ENCODE data around the gene UBA1.

The UBA1 gene

DNA sequence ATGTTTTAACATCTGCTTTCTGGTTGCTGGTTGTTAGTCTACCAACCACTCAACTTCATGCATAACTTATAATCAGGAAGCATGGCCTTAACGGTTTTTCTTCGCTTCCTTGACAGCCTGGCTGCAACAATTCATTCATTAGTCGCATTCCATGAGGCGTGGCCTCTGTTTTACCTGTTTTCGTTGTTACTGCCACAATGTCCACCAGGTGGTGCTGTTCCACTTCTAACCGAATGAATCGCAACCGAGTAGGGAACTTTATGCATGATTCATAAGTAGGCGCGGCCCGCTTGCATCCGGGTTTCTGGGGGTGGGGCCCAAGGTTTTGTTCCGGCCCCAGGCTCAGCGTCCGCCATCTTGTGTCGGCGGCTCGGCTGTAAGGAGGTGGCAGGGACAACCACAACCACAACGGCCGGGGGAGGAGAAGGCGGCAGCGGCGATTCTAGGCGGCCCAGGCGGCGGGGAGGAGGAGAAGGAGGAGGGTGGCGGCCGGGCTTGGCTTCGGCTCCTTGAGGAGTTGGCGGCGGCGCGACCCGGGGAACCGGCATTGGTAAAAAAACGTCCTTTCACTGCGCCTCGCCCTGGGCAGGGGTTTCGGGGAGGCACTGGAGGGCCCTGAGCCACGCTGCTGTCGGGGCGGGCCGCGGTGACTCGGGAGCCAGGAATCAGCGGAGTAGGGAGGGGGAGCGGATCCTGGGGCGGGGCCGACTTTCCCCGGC lies at the start of gene UBA1:
Gene UBA1, plus strand, starts transcription at position 355 of the 719 bp plus-strand sequence. CDS start 4,974 bp downstream, outside the sequence.
- DNase-seq (ENCODE audit: low read depth): peak; percentile 92

DNA sequence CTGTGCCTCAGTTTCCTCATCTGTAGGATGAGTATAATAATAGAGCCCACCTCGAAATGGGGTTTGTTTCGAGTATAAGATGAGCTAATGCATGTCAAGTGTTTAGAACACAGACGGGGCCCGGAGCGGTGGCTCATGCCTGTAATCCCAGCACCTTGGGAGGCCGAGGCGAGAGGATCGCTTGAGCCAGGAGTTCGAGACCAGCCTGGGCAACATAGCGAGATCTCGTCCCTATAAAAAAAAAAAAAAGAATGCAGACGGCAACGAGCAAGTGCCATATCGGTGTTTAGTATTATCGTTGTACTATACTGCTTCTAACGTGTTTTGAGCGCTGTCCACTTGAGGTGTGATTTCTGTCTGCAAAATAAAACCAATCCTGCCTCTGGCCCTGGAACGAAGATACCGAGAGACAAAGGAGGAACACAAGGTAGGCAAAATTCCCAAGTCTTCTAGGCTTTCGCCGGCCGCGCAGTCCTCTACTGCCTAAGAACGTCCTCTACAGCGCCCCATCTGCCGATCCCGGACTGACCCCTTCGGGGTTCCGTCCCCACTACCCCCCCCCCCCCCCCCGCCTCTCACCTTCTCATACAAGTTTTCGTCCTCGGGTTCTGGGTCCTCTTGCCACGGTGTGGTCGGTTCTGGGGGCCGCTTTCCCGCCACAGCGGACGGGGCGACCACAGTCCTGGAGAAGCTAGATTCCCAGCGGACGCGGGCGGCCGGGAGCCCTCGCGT lies 49.6 kb upstream of the UBA1 start:
- DNase-seq (ENCODE audit: low read depth): peak; percentile 51

DNA sequence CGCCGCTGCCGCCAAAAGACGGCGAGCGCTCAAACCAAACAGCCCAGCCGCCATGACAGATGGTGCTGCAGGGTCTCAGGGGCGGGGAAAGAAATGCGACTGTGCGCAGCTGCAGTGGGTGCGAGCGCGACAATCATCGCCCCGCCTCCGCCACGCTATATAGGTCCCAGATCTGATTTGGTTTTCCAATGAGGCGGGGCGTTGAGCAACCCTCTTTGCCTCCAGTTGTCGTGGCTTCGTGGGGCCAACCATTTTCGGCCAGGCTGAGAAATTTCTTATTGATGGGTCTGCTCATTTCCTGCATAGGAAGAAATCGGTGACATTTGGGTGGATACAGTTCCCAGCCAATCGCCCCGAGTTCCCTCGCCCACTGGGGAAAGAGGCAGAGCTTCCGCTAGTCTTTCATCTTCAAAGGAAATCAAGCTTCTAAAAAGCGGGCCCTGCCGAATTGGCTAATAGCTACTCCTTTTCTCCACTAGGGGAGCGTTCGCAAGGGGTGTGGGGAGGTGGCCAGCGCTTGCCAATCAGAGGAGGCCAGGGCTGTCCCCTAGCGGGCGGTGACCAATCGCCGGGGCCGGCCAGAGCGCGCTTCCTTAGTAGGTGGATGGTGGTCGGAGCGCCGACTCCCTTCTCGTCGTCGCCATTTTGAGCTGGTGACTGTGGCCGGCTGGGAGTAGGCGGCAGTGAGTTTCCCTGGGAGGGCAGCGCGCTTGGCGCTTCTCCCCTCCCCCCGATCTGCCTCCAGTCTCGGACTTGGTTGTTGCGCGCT lies 48.8 kb upstream of the UBA1 start, which contains the start of the genes NDUFB11 and RBM10:
Gene NDUFB11, minus strand, starts transcription at position 77 of the 769 bp plus-strand sequence. Its CDS starts 23 bp downstream, at position 54.
Gene RBM10, plus strand, starts transcription at position 596 of the 769 bp plus-strand sequence. CDS start 2,261 bp downstream, outside the sequence.
- peak; percentile 95 for DNase-seq (ENCODE audit: low read depth)

DNA sequence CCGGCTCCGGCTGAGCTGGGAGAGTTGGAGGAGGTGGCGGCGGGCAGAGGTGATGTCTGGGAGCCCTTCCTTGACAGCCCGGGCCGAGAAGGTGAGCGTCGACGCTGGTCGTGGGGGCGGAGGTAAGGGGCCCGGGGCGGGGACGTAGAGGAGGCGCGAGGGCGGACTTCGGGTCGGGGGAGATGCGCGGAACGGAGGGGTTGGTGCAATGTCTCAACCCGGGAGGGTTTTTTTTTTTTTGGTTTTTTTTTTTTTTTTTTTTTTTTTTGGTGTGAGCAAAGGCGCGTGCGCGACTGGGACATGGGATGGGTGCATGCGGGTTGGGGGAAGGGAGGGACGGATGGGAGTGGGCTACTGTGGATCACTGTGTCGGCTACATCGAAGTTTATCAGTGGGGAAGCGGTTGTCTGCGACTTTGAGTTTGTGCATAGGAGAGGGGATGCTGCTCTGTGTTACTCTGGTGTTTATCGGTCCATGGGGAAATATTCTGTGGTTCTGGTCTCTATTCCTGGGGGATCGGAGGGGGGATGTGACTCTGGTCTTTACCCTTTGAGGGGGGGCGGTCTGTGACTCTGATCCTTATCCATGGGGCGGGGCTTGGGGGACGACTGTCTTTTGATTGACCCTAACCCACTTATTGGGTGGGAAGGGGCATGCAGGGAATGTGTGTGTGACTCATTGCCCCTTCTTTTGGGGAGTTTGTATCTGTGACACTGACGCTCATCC lies 48.1 kb upstream of the UBA1 start:
- DNase-seq (ENCODE audit: low read depth): no peak

DNA sequence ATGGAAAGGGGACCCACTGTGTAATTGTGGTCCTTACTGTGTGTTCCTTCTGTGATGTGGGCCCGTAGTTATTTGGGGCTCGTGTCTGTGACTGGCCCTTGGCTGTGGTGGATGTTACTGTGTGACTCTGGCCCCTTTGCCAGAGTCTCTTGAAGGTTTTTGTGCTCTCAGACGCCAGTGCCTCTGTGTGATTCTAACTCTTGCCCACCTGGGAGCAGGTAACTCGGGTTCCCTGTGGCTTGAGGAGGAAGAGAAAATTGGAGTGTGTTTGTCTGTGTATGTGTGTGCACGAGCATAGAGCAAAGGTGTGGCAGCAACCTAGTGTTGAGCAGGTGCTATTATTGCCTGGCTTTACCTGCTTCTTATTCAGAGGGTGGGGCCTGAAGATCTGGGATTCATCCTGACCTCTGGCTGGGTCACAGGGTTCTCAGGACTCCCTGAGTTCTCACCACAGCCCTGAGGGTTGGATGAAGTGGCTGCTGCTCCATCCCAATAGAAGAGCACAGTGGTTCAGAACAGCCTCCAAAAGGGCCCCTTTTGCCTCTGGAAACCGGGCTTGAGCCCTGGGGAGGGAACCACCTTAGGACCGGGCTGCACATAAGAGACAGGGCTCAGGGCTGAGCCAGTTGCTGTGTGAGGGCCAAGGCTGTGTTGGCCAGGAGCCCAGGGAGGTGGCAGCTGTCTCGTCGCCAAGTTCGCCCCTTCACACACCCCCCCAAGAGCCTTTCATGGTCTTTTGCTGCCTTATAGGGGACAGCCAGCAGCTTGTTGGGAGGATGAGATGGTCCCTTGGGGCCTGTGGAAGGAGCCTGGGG lies 47.3 kb upstream of the UBA1 start:
- peak; percentile 7 for DNase-seq (ENCODE audit: low read depth)

DNA sequence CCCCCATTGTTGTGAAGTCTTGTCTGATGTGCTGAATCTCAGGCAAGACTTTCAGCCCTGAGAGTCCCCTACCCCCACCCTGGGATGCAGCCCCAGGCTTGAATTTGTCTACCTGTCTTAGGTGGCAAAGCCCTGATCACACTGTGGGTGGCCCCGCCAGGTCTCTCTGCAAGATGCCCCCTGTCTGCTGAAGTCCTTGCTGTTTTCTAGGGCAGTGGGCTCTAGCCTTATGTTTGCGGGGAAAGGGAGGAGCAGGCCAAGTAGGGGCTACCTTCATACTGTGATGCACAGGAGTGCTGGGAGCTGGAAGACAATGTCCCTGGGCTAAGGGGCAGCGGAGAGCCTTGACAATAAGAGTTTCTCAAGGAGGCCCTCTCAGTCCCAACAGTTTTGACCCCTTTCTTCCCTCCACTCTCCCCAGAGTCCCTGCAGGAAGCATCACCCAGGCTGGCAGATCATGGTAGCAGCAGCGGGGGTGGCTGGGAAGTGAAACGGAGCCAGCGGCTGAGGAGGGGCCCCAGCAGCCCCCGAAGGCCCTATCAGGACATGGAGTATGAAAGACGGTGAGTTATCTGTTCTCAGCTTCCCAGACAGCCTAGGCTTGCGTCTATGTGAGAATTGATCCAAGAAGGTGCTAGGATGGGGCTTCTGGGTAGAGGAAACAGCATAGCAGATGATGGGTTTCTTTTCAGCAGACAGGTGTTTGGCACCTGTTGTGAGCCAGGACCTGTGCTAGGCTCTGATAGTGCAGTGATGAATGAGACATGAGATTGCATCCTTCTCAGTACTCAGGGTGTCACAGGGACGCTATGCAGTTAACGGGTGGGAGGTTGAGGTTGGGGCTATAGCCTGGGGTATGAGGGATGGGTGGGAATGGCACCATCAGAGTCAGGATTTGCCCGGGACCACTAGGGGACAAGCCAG lies 46.4 kb upstream of the UBA1 start:
- DNase-seq (ENCODE audit: low read depth): no peak

DNA sequence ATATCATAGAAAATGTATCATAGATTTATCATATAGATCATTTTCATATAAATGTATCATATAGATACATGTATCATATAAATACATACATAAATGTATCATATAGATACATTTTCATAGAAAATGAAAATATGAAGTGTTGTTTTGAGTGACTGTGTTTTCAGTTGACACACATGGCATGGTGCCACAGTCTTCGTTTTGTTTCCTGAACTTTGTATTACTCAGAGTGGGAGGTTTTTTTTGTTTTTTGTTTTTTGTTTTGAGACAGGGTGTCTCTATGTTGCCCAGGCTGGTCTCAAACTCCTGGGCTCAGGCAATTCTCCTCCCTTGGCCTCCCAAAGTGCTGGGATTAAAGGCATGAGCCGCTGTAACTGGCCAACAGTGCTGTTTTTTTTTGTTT lies 44.7 kb upstream of the UBA1 start:
- DNase-seq (ENCODE audit: low read depth): no peak

DNA sequence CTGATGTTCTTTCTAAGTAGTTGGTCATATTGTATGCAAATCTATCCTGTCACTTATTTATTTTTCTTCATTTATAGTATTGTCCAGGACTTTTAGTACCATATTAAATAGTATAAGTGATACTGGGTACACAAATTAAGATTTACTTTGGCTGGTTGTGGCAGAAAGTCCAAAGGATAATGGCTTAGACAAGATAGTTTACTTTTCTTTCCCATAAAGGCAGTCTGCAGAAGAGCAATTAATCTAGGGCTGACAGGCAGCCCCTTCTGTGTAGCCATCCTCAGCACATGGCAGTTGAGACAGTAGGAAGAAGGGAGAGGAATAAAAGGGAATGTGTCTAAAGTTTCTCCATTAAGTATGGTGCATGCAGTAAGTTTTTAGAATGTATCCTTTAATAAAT lies 42.2 kb upstream of the UBA1 start:
- no peak for DNase-seq (ENCODE audit: low read depth)

DNA sequence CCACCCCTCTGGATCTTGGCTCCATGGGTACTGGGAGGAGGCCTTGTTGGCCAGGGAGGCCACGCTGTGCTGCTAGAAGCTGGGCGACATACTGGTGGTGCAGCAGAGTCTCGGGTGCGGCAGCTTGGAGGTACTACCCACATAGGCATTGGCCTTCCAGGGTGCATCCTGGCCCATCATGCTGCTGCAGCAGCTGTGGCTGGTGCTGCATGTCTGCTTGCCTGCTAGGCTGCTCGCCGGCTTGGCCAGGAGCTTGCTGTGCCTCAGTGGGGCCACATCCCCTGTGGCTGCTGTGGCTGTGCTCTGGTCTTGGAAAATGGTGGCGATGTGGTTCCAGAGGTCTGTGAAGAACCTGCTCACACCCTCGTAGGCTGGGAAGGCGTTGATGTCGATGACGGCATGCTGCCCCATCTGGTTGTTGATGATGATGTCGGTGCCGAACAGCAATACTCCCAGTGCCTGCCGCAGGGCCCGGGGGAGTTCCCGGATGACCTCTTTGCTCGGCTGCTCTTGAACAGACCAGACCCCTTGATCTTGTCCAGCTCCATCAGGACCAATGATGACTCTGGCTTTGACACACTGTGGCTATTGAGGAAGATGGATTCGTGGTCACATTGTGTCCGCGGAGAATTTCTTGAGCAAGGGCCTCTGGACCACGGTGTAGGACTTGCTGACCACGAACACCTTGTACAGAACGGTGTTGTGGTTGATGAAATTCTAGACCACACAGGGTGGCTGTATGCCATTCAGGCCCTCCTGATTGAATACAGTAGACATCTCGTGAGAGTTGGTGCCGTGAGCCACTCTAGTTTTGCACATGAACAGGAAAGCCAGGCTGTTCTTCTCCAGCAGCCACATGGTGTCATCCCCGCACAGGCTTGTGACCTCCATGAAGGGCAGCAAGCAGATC lies 36.8 kb upstream of the UBA1 start:
- no peak for DNase-seq (ENCODE audit: low read depth)

DNA sequence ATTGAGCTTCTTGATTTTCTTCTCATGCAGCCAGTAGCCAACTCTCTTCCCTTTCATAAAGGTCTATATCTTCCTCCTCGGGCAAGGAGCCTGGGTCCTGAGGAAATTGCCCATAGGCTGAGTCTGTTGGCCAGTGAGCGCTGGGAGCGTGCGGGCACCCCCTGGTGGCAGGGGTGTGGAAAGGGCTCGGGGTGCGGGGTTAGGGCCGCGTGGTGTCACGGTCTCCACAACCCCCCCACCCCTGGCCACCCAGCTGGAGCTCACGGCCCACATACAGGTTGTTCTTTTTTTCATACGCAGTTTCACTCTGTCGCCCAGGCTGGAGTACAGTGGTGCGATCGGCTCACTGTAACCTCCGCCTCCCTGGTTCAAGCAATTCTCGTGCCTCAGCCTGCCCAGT lies 35.5 kb upstream of the UBA1 start:
- no peak for DNase-seq (ENCODE audit: low read depth)

DNA sequence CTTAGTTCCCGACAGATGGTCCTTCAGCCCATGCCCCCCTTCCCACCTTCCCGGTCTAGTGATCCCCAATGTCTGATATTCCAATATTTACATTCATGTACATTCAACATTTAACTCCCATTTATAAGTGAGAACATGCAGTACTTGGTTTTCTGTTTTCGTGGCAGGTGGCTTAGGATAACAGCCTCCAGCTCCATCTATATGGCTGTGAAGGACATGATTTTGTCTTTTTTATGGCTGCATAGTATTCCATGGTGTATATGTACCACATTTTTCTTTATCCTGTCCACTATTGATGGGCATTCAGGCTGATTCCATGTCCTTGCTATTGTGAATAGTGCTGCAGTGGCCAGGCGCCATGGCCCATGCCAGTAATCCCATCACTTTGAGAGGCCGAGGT lies 34.8 kb upstream of the UBA1 start:
- no peak for DNase-seq (ENCODE audit: low read depth)

DNA sequence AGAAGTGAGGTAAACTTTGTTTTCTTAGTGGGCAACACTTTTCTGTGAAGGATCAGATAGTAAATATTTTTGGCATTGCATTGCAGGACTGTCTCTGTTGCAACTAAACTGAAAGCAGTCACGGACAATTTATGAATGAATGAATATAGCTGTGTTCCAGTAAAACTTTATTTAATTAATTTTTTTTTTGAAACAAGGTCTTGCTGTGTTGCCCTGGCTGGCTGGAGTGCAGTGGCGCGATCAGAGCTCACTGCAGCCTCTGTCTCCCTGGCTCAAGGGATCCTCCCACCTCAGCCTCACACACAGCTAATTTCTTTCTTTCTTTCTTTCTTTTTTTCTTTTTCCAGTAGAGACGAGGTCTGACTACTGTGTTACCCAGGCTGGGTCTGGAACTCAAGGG lies 32.8 kb upstream of the UBA1 start:
- no peak for DNase-seq (ENCODE audit: low read depth)

DNA sequence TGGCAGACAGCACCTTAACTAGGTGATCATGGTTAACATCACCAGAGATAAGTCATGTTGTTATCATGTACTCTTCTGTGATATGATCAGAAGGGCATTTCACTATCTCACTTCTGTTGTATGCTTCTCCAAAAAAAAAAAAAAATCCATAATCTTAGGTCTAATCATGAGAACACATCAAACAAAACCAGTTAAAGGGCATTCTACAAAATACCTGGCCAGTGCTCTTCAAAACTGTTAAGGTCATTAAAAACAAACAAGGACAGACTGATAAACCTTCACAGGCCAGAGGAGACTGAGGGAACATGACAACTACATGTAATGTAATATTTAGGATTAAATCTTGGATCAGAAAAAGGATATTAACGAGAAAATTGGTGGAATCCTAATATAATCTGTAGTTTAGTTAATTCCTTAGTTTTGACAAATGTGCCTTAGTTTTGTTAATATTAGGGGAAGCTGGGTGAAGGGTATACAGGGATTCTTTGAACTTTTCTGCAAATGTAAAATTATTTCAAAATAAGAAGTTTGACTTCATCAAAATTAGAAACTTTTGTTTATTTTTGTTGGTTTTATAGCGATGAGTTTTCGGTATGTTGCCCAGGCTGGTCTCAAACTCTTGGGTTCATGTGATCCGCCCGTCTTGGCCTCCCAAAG lies 30.6 kb upstream of the UBA1 start:
- no peak for DNase-seq (ENCODE audit: low read depth)

DNA sequence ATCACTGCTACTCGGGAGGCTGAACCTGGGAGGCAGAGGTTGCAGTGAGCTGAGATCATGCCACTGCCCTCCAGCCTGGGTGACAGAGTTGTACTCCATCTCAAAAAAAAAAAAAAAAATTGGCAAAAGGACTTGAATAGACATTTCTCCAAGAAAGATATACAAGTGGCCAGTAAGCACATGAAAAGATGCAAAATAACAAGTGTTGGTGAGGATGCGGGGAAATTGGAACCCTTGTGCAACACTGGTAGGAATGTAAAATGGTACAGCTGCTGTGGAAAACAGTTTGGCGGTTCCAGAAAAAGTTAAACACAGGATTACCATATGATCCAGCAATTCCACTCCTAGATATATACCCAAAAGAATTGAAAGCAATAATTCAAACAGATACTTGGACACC lies 29.2 kb upstream of the UBA1 start:
- DNase-seq (ENCODE audit: low read depth): no peak

DNA sequence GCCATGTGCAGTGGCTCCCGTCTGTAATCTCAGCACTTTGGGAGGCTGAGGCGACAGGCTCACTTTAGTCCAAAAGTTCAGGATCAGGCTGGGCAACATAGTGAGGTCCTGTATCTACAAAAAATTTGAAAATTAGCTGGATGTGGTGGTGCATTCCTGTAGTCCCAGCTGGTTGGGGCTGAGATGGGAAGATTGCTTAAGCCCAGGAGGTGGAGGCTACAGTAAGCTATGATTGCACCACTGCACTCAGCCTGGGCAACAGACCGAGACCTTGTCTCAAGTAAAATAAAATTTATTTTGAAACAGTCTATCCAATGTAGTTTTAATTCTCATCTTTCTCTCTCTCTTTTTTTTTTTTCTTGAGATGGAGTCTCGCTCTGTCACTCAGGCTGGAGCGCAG lies 27.5 kb upstream of the UBA1 start:
- peak; percentile 10 for DNase-seq (ENCODE audit: low read depth)

DNA sequence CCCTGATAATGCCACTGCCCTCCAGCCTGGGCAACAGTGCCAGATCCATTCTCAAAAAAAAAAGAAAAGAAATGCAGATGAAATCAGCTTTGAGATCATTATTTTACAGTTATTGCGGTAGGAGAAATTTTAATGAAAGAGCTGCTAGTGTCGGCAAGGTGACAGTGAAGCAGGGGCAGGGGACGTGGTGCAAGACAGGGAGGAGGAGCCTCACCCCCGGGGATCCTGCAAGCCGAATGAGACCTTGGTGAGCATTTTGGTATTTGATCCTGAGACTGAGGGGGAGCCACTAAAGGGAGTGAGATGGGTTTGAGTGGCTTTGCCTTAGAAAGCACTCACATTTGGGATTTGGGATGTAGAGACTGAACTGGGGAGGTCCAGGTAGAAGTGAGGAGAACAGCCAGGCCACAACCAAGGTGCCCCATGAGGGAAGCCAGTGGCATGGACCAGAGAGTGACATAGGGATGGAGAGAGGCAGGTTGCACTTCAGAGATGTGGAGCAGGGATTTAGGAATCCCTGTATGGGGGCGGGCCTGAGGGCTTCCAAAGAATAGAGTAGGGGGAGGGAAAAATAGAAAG lies 25.0 kb upstream of the UBA1 start:
- no peak for DNase-seq (ENCODE audit: low read depth)

DNA sequence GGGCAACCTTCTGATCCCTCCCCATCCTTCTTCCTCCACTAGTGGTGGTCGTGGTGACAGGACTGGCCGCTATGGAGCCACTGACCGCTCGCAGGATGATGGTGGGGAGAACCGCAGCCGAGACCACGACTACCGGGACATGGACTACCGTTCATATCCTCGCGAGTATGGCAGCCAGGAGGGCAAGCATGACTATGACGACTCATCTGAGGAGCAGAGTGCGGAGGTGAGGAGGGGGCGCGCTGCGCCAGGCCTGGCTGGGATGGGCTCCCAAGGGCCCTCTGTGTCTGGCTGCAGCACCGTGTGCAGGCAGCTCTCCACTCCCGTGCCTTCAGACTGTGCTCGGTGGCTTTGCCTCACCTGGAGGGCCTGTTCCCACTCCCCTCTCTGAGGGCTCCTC lies 24.4 kb upstream of the UBA1 start:
- no peak for DNase-seq (ENCODE audit: low read depth)

Data from EH (cell line).